ENCODE results near the gene AQP7.
"Not testable (repeated sequence)": the region's sequence is repeated elsewhere in the genome, so short reads cannot be mapped to it uniquely, and the experiment has no call there.

AQP7 gene

DNA sequence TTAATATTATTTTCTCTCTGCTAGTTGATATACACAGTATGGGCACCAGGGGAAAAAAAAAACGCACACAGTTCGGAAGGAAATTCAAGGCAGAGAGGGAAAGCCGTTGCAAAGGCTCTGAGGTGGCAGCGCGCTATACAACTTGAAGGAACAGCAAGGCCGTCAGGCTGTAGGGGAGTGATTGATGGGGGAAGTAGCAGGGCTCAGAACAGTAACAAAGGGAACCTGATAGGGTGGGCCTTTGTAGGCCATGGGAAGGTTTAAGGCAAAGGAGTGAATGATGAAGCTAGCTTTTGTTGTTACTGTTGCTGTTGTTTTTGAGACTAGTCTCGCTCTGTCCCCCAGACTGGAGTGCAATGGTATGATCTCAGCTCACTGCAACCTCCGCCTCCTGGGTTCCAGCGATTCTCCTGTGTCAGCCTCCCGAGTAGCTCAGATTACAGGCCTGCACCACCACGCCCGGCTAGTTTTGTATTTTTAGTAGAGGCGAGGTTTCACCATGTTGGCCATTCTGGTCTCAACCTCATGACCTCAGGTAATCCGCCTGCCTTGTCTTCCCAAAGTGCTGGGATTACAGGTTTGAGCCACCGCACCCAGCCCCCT is 27.0 kb downstream of the AQP7 start:
- DNase-seq (ENCODE audit: low read depth, low spot score) = peak; percentile 25

DNA sequence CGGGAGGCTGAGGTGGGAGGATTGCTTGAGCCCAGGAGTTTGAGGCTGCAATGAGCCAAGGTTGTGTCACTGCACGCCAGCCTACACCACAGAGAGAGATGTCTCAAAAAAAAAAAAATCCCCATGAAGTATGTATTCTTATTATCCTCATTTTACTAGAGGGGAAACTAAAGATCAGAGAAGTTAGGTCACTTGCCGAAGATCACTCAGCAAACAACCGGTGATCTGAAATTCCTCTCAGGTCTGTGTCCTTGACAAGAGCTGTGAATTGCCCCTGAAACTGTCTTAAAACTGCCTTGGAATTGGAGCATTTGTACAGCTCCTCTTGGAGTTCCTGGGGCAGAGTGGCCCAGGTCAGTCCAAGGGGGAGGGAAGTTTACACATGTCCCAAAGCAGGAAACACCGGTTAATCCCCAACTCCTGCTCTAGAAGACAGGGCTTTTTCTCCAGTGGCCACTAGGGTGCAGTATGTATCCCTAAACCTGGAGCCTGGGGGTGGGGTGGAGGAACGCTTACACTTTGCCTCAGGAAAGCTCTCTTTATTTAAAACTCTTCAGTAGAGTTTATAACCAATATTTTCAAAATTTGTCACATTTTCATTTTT is 27.6 kb downstream of the AQP7 start:
- DNase-seq (ENCODE audit: low read depth, low spot score) = peak; percentile 56

DNA sequence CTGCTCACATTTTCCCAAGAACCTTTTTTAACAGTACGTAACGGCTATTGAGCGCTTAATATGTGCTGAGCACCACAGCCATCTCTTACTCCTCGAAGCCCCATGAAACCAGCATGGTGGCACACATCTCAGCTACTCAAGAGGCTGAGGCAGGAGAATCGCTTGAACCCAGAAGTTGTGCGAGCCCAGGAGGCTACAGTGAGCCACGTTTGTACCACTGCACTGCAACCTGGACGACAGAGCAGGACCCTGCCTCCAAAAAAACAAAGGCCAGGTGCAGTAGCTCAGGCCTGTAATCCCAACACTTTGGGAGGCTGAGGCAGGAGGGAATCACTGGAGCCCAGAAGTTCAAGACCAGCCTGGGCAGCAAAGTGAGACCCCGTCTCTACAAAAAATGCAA is 28.2 kb downstream of the AQP7 start:
- DNase-seq (ENCODE audit: low read depth, low spot score) = no peak

DNA sequence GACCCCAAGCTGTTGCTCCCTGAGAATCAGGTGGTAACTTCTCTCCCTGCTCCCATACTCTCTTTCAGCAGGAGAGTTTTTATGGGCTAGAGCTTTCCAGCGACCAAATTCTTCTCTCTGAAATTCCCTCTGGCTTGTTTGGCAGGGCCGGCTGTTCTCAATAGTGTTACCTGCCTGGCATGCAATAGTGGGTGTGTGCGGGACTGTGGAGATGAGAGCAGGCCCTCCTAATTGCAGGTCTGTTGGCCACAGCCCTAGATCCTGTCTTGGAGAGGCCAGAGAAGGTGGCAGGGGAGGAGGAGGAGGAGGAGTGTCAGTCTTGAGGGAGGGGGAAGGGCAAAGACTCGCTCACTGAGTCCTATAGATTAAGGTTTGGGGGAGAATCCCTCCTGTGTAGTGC is 29.5 kb downstream of the AQP7 start:
- DNase-seq (ENCODE audit: low read depth, low spot score) = no peak

DNA sequence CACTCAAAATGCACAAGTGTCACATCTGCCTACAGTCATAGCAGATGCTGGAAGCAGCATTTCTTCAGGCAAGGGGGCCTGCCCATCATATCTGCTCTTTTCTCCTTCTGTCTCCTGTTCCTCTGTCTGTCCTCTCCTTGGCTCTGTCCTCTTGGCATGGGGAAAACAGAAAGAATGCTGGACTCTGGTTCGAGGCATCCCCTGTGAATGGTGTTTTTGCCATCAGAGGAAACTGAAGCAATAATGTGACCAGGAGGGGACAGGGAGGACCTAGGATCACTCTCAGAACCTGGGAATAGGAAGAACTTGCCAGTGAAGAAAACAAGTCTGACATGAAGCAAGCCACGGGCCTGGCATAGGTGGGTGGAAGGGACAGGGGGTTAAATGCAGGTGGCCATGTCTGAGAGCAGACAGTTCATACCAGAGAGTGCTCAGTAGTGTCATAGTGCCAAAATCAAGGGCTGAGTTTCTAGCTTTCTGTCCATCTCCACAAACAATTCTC is 35.3 kb downstream of the AQP7 start:
- DNase-seq (ENCODE audit: low read depth, low spot score) = no peak

DNA sequence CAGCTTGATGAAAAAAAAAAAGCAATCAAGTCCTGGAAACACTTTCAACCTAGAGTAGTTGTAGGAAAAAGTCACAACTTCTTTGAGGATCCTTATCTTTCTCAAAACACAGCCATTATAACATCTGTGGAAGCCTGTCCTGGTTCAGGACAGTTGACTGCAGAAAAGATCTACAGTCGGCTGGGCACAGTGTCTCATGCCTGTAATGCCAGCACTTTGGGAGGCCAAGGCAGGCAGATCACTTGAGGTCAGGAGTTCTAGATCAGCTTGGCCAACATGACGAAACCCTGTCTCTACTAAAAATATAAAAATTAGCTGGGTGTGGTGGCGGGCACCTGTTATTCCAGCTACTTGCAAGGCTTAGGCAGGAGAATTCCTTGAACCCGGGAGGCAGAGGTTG is 37.6 kb downstream of the AQP7 start:
- not testable (repeated sequence) for DNase-seq (ENCODE audit: low read depth, low spot score)

DNA sequence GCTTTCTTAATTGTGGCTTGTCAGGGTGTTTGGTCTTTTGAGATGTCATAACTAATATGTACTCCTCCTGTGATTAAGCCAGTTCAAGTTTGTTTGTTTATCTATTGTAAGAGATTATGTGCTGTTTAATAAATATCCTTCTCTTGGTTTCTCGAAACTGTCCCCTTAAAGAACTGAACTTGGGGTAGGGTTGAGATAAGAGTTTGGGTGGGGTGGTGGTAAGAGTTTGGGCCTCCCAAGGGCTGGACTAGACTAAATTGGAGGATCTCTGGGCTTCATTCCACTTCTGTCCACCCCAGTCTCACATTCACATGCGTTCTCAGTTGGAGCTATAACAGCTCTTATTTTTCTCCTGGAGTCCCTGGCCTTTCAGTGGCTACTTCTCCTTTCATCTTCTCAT is 38.2 kb downstream of the AQP7 start:
- DNase-seq (ENCODE audit: low read depth, low spot score) = no peak

DNA sequence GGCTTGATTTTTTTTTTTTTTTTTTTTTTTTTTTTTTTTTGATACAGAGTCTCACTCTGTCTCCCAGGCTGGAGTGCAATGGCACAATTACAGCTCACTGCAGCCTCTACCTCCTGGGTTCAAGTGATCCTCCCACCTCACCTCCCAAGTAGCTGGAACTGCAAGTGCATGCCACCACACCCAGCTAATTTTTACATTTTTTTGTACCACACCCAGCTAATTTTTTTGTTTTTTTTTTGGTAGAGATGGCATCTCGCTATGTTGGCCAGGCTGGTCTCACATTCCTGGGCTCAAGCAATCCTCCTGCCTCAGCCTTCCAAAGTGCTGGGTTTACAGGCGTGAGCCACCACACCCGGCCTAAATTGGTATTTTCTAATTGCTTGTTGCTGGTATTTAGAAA is 43.7 kb downstream of the AQP7 start:
- DNase-seq (ENCODE audit: low read depth, low spot score) = not testable (repeated sequence)

DNA sequence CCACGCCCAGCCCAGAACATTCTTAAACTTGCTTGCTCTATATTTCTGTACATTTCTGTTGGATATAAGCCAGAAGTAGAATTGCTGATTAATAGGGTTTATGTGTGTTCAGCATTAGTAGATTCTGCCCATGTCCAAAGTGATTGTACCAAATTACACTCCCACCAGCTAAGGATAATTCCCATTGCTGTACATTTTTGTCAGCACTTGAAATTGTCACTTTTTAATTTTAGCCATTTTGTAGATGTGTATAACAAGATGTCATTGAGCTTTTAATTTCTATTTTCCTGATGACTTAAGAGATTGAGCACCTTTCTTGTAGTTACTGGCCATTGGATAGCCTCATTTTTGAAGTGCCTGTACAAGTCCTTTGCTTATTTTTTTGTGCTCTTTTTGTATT is 46.4 kb downstream of the AQP7 start:
- DNase-seq (ENCODE audit: low read depth, low spot score) = no peak

DNA sequence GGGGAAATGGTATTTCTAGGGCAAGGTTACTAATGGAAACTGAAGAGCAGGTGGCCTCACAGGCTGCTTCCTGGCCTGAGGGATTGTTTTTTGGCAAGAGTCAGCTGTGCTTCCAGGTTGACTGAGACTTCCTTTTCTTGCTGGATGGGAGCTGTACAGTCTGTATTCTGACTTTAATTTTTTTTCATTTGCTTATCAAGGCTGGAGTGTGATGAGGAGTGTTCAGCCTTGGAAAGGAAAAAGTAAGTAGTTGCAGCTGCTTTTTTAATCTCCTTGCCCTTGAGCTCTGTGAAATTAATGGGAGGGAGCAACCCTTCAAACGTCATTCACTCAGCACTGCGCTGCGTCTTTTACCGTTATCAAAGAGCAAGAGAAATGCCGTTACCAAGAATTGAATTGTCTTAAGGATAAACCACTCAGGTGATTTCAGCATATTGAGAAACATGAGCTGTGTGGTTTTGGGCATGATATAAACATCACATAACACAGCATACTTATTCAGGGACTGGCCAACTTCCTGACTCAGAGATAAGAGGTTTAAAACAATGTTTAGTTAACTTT is 47.6 kb downstream of the AQP7 start:
- no peak for DNase-seq (ENCODE audit: low read depth, low spot score)

DNA sequence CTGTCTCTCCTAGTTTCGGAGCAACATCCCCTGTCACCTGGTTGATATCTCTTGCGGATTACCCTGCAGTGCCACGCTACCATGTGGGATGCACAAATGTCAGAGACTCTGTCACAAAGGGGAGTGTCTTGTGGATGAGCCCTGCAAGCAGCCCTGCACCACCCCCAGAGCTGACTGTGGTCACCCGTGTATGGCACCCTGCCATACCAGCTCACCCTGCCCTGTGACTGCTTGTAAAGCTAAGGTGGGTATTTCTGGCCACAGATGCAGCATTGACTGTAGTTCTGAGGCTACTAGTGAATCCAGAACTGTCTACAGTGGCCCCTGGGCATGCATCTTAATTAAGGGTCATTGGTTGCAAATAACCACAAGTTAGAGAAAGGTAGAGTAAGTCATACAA is 50.8 kb downstream of the AQP7 start:
- no peak for DNase-seq (ENCODE audit: low read depth, low spot score)

DNA sequence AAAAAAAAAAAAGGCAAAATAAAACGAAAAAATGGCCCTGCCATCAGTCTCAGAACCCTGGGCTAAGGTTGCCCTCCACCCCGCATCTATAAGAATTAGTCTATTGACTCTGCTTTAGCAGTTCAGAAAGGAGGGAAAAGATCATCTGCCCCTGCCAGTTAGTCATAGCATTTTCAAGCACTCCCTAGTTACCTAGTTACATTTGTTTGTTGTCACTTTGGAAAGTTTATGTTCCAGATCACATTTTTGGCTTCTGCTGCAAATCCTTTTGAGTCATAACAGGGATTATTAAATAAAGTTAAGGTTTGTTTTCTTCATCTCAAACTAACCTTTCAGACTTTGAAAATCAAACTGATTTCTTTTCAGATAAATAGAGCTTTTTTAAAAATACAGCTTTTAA is 52.1 kb downstream of the AQP7 start:
- no peak for DNase-seq (ENCODE audit: low read depth, low spot score)

DNA sequence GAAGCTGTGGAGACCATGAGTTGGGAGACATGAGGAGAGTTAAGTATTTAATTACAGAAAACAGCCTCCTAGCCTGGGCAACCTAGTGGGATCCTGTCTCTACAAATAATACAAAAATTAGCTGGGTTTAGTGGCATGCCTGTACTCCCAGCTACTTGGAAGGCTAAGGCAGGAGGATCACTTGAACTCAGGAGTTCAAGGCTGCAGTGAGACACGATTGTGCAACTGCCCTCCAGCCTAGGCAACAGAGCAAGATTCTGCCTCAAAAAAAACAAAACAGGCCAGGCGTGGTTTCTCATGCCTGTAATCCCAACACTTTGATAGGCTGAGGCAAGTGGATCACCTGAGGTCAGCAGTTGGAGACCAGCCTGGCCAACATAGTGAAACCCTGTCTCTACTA is 52.6 kb downstream of the AQP7 start:
- no peak for DNase-seq (ENCODE audit: low read depth, low spot score)

DNA sequence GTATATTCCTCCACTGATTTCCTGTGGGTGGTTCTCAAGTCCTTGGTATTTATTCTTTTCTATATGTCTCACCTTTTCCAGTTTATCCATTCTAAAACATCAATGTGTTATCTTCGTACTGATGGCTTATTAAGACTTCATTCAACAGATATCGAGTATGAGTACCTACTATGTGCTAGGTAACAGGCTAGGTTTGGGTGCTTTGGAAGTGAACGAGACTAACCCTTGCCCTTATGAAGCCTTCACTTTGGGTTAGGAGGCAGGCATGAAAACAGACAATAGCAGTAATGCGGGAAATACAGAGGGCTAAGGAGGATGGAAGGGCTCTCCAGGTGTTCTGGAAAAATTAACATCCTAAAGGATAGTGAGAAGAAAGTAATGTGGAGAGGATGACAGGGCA is 53.4 kb downstream of the AQP7 start:
- DNase-seq (ENCODE audit: low read depth, low spot score) = no peak

DNA sequence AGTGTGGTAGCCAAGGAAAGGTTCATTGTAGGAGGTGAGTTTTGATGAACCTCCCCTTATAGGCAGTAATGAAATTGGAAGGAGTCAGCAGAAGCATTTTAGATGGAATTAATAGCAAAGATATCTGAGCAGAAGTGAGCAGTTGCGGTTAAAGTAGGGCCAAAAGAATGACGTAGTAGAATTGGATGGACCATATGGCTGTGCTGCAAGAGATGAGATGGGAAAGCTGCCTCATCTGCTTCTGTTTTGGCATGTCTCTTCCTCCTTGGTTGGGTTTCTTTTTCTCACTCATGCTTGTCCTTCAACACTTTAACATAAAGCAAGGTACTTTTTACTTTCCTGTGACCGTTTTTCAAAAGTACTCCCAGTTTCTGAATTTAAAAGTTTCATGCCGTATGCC is 55.8 kb downstream of the AQP7 start:
- DNase-seq (ENCODE audit: low read depth, low spot score) = no peak

DNA sequence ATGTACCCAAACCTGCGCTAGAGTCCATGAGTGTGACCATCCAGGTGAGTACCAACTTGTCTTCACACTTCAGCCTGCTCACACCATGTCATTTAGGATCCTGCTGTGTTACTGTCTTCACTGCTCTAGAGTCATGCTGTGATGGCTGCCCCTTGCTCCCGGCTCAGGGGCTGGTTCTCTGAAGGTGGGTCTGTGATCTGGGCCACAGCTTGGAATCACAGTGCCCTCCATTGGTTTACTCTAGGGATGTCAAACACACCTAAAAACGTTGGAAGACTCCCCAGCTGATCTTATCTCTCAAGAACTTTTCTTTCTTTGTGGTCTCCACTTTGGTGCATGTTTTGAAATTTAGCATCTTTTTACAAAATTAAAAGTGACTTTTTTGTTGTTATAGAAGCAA is 58.2 kb downstream of the AQP7 start:
- no peak for DNase-seq (ENCODE audit: low read depth, low spot score)

DNA sequence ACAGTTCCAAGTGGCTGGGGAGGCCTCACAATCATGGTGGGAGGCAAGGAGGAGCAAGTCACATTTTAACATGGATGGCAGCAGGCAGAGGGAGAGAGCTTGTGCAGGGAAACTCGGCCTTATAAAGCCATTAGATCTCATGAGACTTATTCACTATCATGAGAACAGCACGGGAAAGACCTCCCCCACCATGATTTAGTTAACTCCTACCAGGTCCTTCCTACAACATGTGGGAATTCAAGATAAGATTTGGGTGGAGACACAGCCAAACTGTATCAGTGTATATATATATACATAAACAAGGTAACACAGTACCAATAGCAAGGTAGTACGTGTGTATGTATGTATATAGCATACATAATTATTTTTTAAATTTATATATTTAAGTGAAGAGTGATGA is 61.2 kb downstream of the AQP7 start:
- no peak for DNase-seq (ENCODE audit: low read depth, low spot score)

DNA sequence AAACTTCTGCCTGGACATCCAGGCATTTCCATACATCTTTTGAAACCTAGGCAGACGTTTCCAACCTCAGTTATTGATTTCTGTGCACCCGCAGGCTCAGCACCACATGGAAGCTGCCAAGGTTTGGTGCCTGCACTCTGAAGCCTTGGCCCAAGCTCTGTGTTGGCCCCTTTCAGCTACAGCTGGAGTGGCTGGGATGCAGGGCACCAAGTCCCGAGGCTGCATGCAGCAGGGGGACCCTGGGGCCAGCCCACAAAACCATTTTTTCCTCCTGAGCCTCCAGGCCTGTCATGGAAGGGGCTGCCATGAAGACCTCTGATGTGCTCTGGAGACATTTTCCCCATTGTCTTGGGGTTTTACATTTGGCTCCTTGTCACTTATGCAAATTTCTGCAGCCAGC is 62.2 kb downstream of the AQP7 start:
- no peak for DNase-seq (ENCODE audit: low read depth, low spot score)

All from iPS DF 19.7 (cell line).